Kidney (tissue), 14 donors: Measurements from ENCODE around the gene GPRC5D. TPM values are rescaled to one million over a fixed set of nuclear protein-coding genes. Genes with fewer than 3 reads are reported as not detected.

Source experiments
- DNase-seq, 5 donors: peaks; one replicate each; pipeline ENCODE4 v3.0.0-alpha.2; 2013 to 2020
- FAIRE-seq: peaks from 2 replicates; lab custom pipeline; 2012; peaks lifted over from hg19 to GRCh38; lab: Jason Lieb, UNC
- H3K27ac ChIP-seq, 2 donors: one replicate each; pipeline ENCODE4 v1.7.0; 2013; ENCODE audit warnings: low read depth in 2 of 2, low read length in 2 of 2, inconsistent platforms in 1 of 2
- H3K27me3 ChIP-seq: one replicate; pipeline ENCODE4 v1.7.1; 2013; ENCODE audit warnings: low read length, inconsistent platforms; ENCODE audit not compliant: control insufficient read depth, insufficient read depth
- H3K36me3 ChIP-seq, 3 donors: one replicate each; pipeline versions ENCODE4 v1.7.0 to v1.7.1; 2013; ENCODE audit warnings: low read length in 3 of 3, control low read depth in 1 of 3, inconsistent platforms in 1 of 3; ENCODE audit not compliant: insufficient read depth in 3 of 3, control insufficient read depth in 2 of 3
- H3K4me1 ChIP-seq, 3 donors: one replicate each; pipeline versions ENCODE4 v1.7.0 to v1.7.1; 2013; ENCODE audit warnings: low read length in 3 of 3, inconsistent platforms in 1 of 3, low read depth in 1 of 3; ENCODE audit not compliant: control insufficient read depth in 2 of 3, insufficient read depth in 2 of 3
- H3K4me3 ChIP-seq, 3 donors: one replicate each; pipeline versions ENCODE4 v1.7.0 to v1.8.1; 2013; ENCODE audit warnings: low read length in 3 of 3, control low read depth in 1 of 3, inconsistent platforms in 1 of 3
- H3K9ac ChIP-seq, 3 donors: one replicate each; pipeline versions ENCODE4 v1.7.0 to v1.7.1; 2013; ENCODE audit warnings: low read length in 3 of 3, control low read depth in 1 of 3, inconsistent platforms in 1 of 3
- H3K9me3 ChIP-seq, 3 donors: one replicate each; pipeline versions ENCODE4 v1.7.0 to v1.7.1; 2013; ENCODE audit warnings: low read length in 3 of 3, control low read depth in 1 of 3, inconsistent platforms in 1 of 3; ENCODE audit not compliant: control insufficient read depth in 2 of 3, insufficient read depth in 1 of 3
- intact Hi-C: fragments of 100-400 bp; cut with DNase I; formaldehyde crosslinking; loops from one replicate; pipeline ENCODE4 v1.11.1; 2022
- polyA plus RNA-seq: library from polyadenylated mRNA; stranded (reverse); fragments of 350-450 nt; fragmentation: Illumina TruSeq; extraction: RNeasy Lipid Tissue Mini Kit (QIAGEN cat#74804); gene quantifications from one replicate; pipeline ENCODE4 v1.2.3, GENCODE V29; 2014; ENCODE audit warnings: low read depth, low replicate concordance; ENCODE audit not compliant: insufficient read depth
- total RNA-seq: library from RNA; stranded (reverse); fragmentation: NEBNext Ultra II Directional; extraction: Animal tissue kit (Norgen Biotek cat#: 25700); gene quantifications from one replicate; pipeline ENCODE4 v1.2.1, GENCODE V29; 2021
- TF ChIP-seq, protein P1 (sequence below): IDR thresholded peaks from 3 replicates; pipeline ENCODE4 v1.5.1; 2012; ENCODE audit warnings: mild to moderate bottlenecking, moderate library complexity, borderline replicate concordance; ENCODE audit not compliant: insufficient read depth; ENCODE audit errors: extremely low read depth
- donor health status: control.
- donor health status: control.
- donor health status: control.
- donor health status: control.
- donor health status: control.
- donor health status: DM: yes; HTN: yes; CAD: no.
- donor health status: Normal renal cell carcinoma (clear cell type).

The GPRC5D gene
- total and polyA plus RNA-seq, 2 donors from 2014 or later: 0.25 TPM; not detected in 1

GRCh38 chr12:12938541-12938940 lies 13.4 kb downstream of the GPRC5D start:
- Histone ChIP-seq H3K9ac (no peak overlapping the region), H3K9me3 (no peaks in the 10 kb centered on the region), H3K4me3 (no peak overlapping the region), H3K27ac (no peak overlapping the region), H3K27me3 (no peaks in the 10 kb centered on the region), H3K4me1 (no peaks in the 10 kb centered on the region), H3K36me3 (no peaks in the 10 kb centered on the region)
- TF ChIP-seq, protein P1, sequence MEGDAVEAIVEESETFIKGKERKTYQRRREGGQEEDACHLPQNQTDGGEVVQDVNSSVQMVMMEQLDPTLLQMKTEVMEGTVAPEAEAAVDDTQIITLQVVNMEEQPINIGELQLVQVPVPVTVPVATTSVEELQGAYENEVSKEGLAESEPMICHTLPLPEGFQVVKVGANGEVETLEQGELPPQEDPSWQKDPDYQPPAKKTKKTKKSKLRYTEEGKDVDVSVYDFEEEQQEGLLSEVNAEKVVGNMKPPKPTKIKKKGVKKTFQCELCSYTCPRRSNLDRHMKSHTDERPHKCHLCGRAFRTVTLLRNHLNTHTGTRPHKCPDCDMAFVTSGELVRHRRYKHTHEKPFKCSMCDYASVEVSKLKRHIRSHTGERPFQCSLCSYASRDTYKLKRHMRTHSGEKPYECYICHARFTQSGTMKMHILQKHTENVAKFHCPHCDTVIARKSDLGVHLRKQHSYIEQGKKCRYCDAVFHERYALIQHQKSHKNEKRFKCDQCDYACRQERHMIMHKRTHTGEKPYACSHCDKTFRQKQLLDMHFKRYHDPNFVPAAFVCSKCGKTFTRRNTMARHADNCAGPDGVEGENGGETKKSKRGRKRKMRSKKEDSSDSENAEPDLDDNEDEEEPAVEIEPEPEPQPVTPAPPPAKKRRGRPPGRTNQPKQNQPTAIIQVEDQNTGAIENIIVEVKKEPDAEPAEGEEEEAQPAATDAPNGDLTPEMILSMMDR: no peak
- intact Hi-C loops: no loop called here
- DNase-seq (no peak), FAIRE-seq (no peak)

DNA sequence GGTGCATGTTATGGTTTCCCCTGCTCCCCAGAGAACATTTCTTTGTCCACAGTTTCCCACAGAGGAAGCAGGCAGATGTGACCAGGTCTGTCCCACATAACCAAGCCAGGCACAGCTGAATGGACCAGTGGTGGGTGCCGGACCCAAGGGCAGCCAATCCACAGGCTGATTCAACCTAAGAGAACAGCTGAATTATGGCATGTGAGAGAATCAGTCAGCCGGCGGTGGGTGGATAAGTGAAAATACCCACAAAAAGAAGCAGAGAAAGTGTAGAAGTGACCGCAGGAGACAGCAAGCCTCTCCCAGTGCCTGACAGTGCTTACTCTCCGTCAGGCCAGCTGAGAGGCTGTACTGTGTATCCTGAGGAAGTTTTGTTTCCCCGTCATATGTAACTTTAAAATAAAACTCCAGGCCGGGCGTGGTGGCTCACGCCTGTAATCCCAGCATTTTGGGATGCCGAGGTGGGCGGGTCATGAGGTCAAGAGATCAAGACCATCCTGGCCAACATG lies 14.9 kb downstream of the GPRC5D start:
- no peak for DNase-seq
- FAIRE-seq: no peak
- no peaks in the 10 kb centered on the region for H3K36me3 ChIP-seq
- H3K27me3 ChIP-seq: no peaks in the 10 kb centered on the region
- no peaks in the 10 kb centered on the region for H3K4me1 ChIP-seq
- TF ChIP-seq, protein P1: no peak
- H3K27ac ChIP-seq: no peak overlapping the region
- H3K4me3 ChIP-seq: no peak overlapping the region
- intact Hi-C loops: no loop called here
- H3K9me3 ChIP-seq: no peaks in the 10 kb centered on the region
- H3K9ac ChIP-seq: no peak overlapping the region

DNA sequence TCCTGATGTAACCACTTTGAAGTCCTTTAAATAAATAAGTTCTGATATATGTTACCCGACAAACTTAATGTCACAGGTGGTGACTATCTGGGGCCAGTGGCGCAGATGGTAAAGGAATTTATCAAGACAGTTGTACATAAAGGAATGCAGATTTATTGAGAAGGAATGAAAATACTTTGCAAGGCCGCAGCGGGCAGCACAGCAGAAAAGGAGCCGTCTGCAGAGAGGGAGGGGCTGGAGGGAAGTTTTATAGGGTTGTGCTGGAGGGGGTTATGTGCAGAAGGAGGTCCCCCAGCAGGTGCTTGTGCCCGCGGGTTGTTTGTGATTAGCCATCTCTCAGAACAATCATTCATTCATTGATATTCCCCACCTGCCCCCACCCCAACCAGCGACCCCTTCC lies 17.4 kb downstream of the GPRC5D start:
- Histone ChIP-seq H3K4me1 (no peaks in the 10 kb centered on the region), H3K9ac (no peak overlapping the region), H3K4me3 (no peak overlapping the region), H3K27me3 (no peaks in the 10 kb centered on the region), H3K27ac (no peak overlapping the region), H3K9me3 (no peaks in the 10 kb centered on the region), H3K36me3 (no peaks in the 10 kb centered on the region)
- intact Hi-C loops: no loop called here
- FAIRE-seq: no peak
- TF ChIP-seq, protein P1: no peak
- peak in 2 of 5 donors; percentile 28 to 50 for DNase-seq

DNA sequence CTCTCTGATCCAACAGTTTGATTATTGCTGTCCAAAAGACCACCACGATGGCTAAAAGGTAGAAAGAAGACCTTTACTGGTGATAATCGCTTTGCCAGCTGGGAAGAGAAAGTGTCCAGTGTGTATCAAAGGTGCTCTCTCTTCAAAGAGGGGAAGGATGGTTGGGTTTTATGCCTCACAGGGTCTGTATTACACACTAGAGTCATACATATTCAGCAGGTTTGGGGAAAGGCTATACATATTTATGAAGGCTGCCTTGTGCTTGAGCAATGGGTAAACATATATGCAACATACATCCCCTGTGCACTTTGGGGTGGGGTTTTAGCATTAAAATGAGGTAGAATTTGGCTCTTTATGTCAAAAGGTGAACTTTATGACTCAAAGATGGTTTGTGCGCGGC lies 18.2 kb downstream of the GPRC5D start:
- Histone ChIP-seq H3K27me3 (no peaks in the 10 kb centered on the region), H3K27ac (no peak overlapping the region), H3K9ac (no peak overlapping the region), H3K4me3 (no peak overlapping the region), H3K36me3 (no peaks in the 10 kb centered on the region), H3K4me1 (no peaks in the 10 kb centered on the region), H3K9me3 (no peaks in the 10 kb centered on the region)
- intact Hi-C loops: no loop called here
- TF ChIP-seq, protein P1: no peak
- DNase-seq: no peak
- no peak for FAIRE-seq
